Measurements from ENCODE around the gene IL5.

DNA sequence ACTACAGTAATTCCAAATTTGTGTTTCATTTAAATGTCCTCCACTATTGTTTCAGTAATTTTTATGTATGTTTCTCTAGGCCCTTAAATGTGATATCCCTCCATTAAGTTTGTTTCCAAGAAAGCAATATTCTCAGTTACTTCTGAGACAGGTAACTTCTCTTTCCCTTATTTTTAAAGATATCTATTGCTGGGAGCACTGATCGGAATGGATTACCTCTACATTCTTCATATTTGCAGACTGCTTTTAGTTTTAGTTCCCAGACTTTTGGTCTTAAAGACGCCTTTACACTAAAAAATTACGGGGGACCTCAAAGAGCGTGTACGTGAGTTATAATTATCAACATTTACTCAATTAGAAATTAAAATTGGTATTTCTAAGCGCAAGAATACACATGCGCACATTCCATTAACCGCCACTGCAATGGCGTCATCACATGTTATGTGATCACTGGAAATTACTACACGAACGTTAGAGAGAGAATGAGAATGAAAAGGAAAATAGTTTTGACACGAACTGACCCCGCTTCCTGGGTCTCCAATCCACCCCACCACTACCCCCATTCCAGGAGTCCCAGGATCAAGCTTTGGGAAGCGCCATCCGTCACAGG is 12.9 kb upstream of the IL5 start:
- TF ChIP-seq, protein P1, sequence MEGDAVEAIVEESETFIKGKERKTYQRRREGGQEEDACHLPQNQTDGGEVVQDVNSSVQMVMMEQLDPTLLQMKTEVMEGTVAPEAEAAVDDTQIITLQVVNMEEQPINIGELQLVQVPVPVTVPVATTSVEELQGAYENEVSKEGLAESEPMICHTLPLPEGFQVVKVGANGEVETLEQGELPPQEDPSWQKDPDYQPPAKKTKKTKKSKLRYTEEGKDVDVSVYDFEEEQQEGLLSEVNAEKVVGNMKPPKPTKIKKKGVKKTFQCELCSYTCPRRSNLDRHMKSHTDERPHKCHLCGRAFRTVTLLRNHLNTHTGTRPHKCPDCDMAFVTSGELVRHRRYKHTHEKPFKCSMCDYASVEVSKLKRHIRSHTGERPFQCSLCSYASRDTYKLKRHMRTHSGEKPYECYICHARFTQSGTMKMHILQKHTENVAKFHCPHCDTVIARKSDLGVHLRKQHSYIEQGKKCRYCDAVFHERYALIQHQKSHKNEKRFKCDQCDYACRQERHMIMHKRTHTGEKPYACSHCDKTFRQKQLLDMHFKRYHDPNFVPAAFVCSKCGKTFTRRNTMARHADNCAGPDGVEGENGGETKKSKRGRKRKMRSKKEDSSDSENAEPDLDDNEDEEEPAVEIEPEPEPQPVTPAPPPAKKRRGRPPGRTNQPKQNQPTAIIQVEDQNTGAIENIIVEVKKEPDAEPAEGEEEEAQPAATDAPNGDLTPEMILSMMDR (IDR thresholded peaks at IDR 0.05): no peak
- no peak for TF ChIP-seq POLR2A (IDR thresholded peaks at IDR 0.05)
